HepG2 (cell line): ENCODE measurements around the gene NFKBIA. TPM values are rescaled to one million over a fixed set of nuclear protein-coding genes. Genes with fewer than 3 reads are reported as not detected.

Experiments used
- ATAC-seq: fragments of 200-7000 bp; cut with Tn5 transposase; 3 replicates; pipeline ENCODE4 v1.9.1; 2020; ENCODE audit warnings: mild to moderate bottlenecking, moderate library complexity
- BruUV-seq: library from RNA; stranded (reverse); fragments of 400-500 nt; replicated peaks from 2 replicates; lab custom pipeline; 2021; lab: Mats Ljungman, UMichigan
- CTCF ChIA-PET: fragments of 300-600 bp; formaldehyde crosslinking; extraction: SDS; loops from one replicate; lab custom pipeline; 2021; ENCODE audit warnings: low total read pairs, inconsistent platforms, low intra/inter-chr PET ratio; lab: Yijun Ruan, JAX
- POLR2A ChIA-PET: fragments of 350-600 bp; sonication (Branson Sonifier 250); formaldehyde crosslinking; loops from one replicate; lab custom pipeline; 2020; ENCODE audit warnings: antibody characterized with exemption, inconsistent platforms; lab: Yijun Ruan, JAX
- DNase-seq: peaks from one replicate; pipeline ENCODE4 v3.0.0-alpha.2; 2015; ENCODE audit warnings: low spot score
- FAIRE-seq: peaks from 3 replicates; lab custom pipeline; 2011; peaks lifted over from hg19 to GRCh38; lab: Jason Lieb, UNC
- H2AFZ ChIP-seq: one replicate; pipeline ENCODE4 v1.6.1; 2011; ENCODE audit warnings: low read length, inconsistent platforms
- H3K27ac ChIP-seq: fragments of 300-600 bp; 3 replicates; pipeline ENCODE4 v1.8.0; 2011; ENCODE audit warnings: mixed run types, mild to moderate bottlenecking, mixed read lengths, low read length, inconsistent platforms; ENCODE audit not compliant: insufficient read depth; ENCODE audit errors: extremely low read length
- H3K27me3 ChIP-seq, 2 experiments: fragments of 200-600 bp in 1 of 2; 2 replicates in 1 of 2; 3 replicates in 1 of 2; pipeline versions ENCODE4 v1.6.0 to v1.8.0; 2011; ENCODE audit warnings: low read length in 2 of 2, mild to moderate bottlenecking in 2 of 2, moderate library complexity in 2 of 2, inconsistent platforms in 1 of 2; ENCODE audit not compliant: insufficient read depth in 2 of 2, control insufficient read depth in 1 of 2
- H3K36me3 ChIP-seq, 2 experiments: fragments of 200-600 bp in 1 of 2; replicated peaks in 1 of 2; 2 replicates in 1 of 2; 3 replicates in 1 of 2; pipeline versions ENCODE4 v1.5.1 to v1.8.0; 2011; ENCODE audit warnings: low read length in 2 of 2, inconsistent platforms in 1 of 2; ENCODE audit not compliant: insufficient read depth in 2 of 2, control insufficient read depth in 1 of 2
- H3K4me1 ChIP-seq: 2 replicates; pipeline ENCODE4 v1.5.1; 2012; ENCODE audit warnings: low read length, inconsistent platforms; ENCODE audit not compliant: insufficient read depth
- H3K4me2 ChIP-seq: 2 replicates; pipeline ENCODE4 v1.6.0; 2011; ENCODE audit warnings: low read depth, low read length, inconsistent platforms
- H3K4me3 ChIP-seq, 3 experiments: fragments of 200-600 bp in 1 of 3; sonication (generic), shearing (Covaris generic) in 1 of 3; replicated peaks in 1 of 3; 2 replicates each; pipeline ENCODE4 v1.5.1; 2011 to 2016; ENCODE audit warnings: low read length in 3 of 3, inconsistent platforms in 2 of 3, low read depth in 2 of 3, mild to moderate bottlenecking in 2 of 3, control low read depth in 1 of 3, mixed read lengths in 1 of 3; ENCODE audit not compliant: insufficient read depth in 1 of 3
- H3K79me2 ChIP-seq: one replicate; pipeline ENCODE4 v1.6.1; 2011; ENCODE audit warnings: low read length, inconsistent platforms; ENCODE audit not compliant: insufficient read depth
- H3K9ac ChIP-seq: 2 replicates; pipeline ENCODE4 v1.6.0; 2011; ENCODE audit warnings: mild to moderate bottlenecking, low read depth, low read length, inconsistent platforms; ENCODE audit not compliant: insufficient read depth
- H3K9me3 ChIP-seq: 2 replicates; pipeline ENCODE4 v1.5.1; 2012; ENCODE audit warnings: mild to moderate bottlenecking, low read length
- H4K20me1 ChIP-seq: 2 replicates; pipeline ENCODE4 v1.6.0; 2011; ENCODE audit warnings: inconsistent platforms, mild to moderate bottlenecking, low read length, moderate library complexity; ENCODE audit not compliant: insufficient read depth
- CREM ChIP-seq, 2 experiments: sonication (generic) in 1 of 2; formaldehyde crosslinking in 1 of 2; IDR thresholded peaks; 2 replicates each; pipeline versions ENCODE4 v1.4.0 to v1.6.1; 2016 to 2020; ENCODE audit warnings: antibody characterized with exemption in 1 of 2, mild to moderate bottlenecking in 1 of 2, missing genetic modification reagents in 1 of 2
- JUND ChIP-seq: sonication (generic); formaldehyde crosslinking; IDR thresholded peaks from 2 replicates; pipeline ENCODE4 v1.8.0; 2022; ENCODE audit warnings: mild to moderate bottlenecking, missing genetic modification reagents
- NCOA5 ChIP-seq: sonication (generic); formaldehyde crosslinking; IDR thresholded peaks from 2 replicates; pipeline ENCODE4 v1.4.0; 2020; ENCODE audit warnings: missing genetic modification reagents
- PHB2 ChIP-seq: fragments of 450-650 bp; IDR thresholded peaks from 2 replicates; pipeline ENCODE4 v1.6.1; 2018; ENCODE audit not compliant: partially characterized antibody
- PITX1 ChIP-seq: sonication (generic); formaldehyde crosslinking; IDR thresholded peaks from 2 replicates; pipeline ENCODE4 v1.5.1; 2020; ENCODE audit warnings: mild to moderate bottlenecking, missing genetic modification reagents
- PPARG ChIP-seq: conservative IDR thresholded peaks from 2 replicates; pipeline ENCODE4 v1.6.1; 2016; ENCODE audit warnings: missing biosample characterization, missing genetic modification reagents
- PRPF4 ChIP-seq: fragments of 200-400 bp; formaldehyde crosslinking; IDR thresholded peaks from 2 replicates; pipeline ENCODE4 v1.6.1; 2016; ENCODE audit warnings: low read length, low read depth; ENCODE audit not compliant: poor library complexity, severe bottlenecking
- RFXANK ChIP-seq: IDR thresholded peaks from 2 replicates; pipeline ENCODE4 v1.6.1; 2016
- SATB2 ChIP-seq: sonication (generic); formaldehyde crosslinking; IDR thresholded peaks from 2 replicates; pipeline ENCODE4 v1.5.0; 2020; ENCODE audit warnings: missing genetic modification reagents
- SP1 ChIP-seq, 2 experiments: fragments of 450-650 bp in 1 of 2; sonication (generic) in 1 of 2; formaldehyde crosslinking in 1 of 2; IDR thresholded peaks; 2 replicates each; pipeline versions ENCODE4 v1.4.0 to v1.6.1; 2016 to 2020; ENCODE audit warnings: missing genetic modification reagents in 1 of 2
- ZBTB8A ChIP-seq: sonication (generic); formaldehyde crosslinking; IDR thresholded peaks from 2 replicates; pipeline ENCODE4 v1.4.0; 2020; ENCODE audit warnings: mild to moderate bottlenecking, low read depth, missing genetic modification reagents, borderline replicate concordance
- ZFY ChIP-seq: sonication (generic); formaldehyde crosslinking; IDR thresholded peaks from 2 replicates; pipeline ENCODE4 v1.4.0; 2020; ENCODE audit warnings: missing genetic modification reagents
- ZNF460 ChIP-seq: sonication (generic); formaldehyde crosslinking; IDR thresholded peaks from 2 replicates; pipeline ENCODE4 v1.5.1; 2020; ENCODE audit warnings: missing genetic modification reagents, mild to moderate bottlenecking, borderline replicate concordance
- ZNF614 ChIP-seq: IDR thresholded peaks from 2 replicates; pipeline ENCODE4 v1.6.1; 2018; ENCODE audit warnings: missing biosample characterization, missing genetic modification reagents, inconsistent platforms, borderline replicate concordance
- ZNF652 ChIP-seq: IDR thresholded peaks from 2 replicates; pipeline ENCODE4 v1.6.1; 2016; ENCODE audit warnings: low read depth, borderline replicate concordance
- ZNF713 ChIP-seq: sonication (generic); formaldehyde crosslinking; IDR thresholded peaks from 2 replicates; pipeline ENCODE4 v1.4.0; 2020; ENCODE audit warnings: mild to moderate bottlenecking, missing genetic modification reagents
- ZNF776 ChIP-seq: sonication (generic); formaldehyde crosslinking; IDR thresholded peaks from 2 replicates; pipeline ENCODE4 v1.4.0; 2020; ENCODE audit warnings: mild to moderate bottlenecking, missing genetic modification reagents
- ZSCAN25 ChIP-seq: sonication (generic); formaldehyde crosslinking; IDR thresholded peaks from 2 replicates; pipeline ENCODE4 v1.8.0; 2022; ENCODE audit warnings: mild to moderate bottlenecking, missing genetic modification reagents
- WGBS: methylation state at CpG from one replicate; pipeline ENCODE4 v1.1.6; 2017; ENCODE audit warnings: low lambda C conversion rate; 5-methylcytosine and 5-hydroxymethylcytosine counted together
- in situ Hi-C: cut with HindIII; loops from 2 replicates; pipeline ENCODE4 v1.10.0; 2017; ENCODE audit warnings: low pct_unique_long_range_greater_than_20kb; ENCODE audit not compliant: extremely low pct_ligation_motif_present
- intact Hi-C: fragments of 100-400 bp; cut with micrococcal nuclease; formaldehyde crosslinking; loops from one replicate; pipeline ENCODE4 v1.10.0; 2022; ENCODE audit not compliant: unreplicated experiment
- polyA plus RNA-seq, 8 experiments: library from polyadenylated mRNA; depleted of rRNA in 3 of 8; stranded (reverse) in 7 of 8; unstranded in 1 of 8; fragments of >200 nt; fragmentation: Illumina TruSeq in 4 of 8; extraction: Trizol in 4 of 8; gene quantifications; 2 replicates each; pipeline versions ENCODE4 v1.2.1 to v1.2.3, GENCODE V29; 2011 to 2016; ENCODE audit warnings: low read depth in 4 of 8, missing spikeins in 1 of 8, mixed read lengths in 1 of 8; ENCODE audit not compliant: insufficient read depth in 1 of 8
- total RNA-seq, 5 experiments: library from RNA; depleted of rRNA; stranded (reverse); fragments of >200 nt; fragmentation: Illumina TruSeq; extraction: Trizol; gene quantifications; 2 replicates each; pipeline ENCODE4 v1.2.3, GENCODE V29; 2016; ENCODE audit warnings: low read depth in 1 of 5
- TF ChIP-seq, protein P1 (sequence below), 2 experiments: sonication (generic) in 1 of 2; formaldehyde crosslinking in 1 of 2; IDR thresholded peaks; 2 replicates each; pipeline versions ENCODE4 v1.5.1 to v1.6.1; 2011 to 2020; ENCODE audit warnings: borderline replicate concordance in 1 of 2, low read depth in 1 of 2, low read length in 1 of 2, mild to moderate bottlenecking in 1 of 2, missing genetic modification reagents in 1 of 2, moderate library complexity in 1 of 2
- TF ChIP-seq, protein P2 (sequence below): sonication (generic); formaldehyde crosslinking; IDR thresholded peaks from 2 replicates; pipeline ENCODE4 v1.9.0; 2021; ENCODE audit warnings: missing genetic modification reagents, borderline replicate concordance

The NFKBIA gene
- total and polyA plus RNA-seq, 2 of the 13 experiments (the other 11 are each of a cell fraction or from before 2014, with no cell fraction given), result 197 to 319 TPM

DNA sequence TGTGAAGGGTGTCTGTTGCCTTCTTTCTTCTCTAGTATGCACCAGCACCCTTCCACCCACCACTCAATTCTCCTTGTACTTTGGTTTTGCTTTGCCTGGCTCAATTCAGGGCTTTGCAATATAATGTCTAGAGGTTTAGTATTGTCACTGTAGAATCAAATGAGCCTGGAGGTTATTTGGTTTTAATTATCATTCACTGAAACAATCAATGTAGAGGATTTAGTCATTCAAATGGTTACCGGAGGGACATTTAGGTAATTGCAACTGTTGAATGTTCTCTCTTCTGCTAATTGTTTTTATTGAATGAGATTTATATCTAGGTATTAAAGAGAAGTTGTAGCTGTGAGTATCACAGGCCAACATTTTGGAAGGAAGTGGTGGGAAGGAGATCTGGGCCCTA, 29.3 kb upstream of the NFKBIA start:
- in situ Hi-C loops, result loop anchor here (5.0 kb wide), 1 partner anchor 253 kb away; no protein-coding TSS in a partner anchor

More for the DNA sequence above, 29.3 kb upstream of the NFKBIA start:
- DNase-seq, result no peak
- TF ChIP-seq PPARG (CRISPR knock-in tag), result no peak
- TF ChIP-seq ZNF652 (CRISPR knock-in tag), result no peak
- no peak for TF ChIP-seq NCOA5
- TF ChIP-seq, protein P1, sequence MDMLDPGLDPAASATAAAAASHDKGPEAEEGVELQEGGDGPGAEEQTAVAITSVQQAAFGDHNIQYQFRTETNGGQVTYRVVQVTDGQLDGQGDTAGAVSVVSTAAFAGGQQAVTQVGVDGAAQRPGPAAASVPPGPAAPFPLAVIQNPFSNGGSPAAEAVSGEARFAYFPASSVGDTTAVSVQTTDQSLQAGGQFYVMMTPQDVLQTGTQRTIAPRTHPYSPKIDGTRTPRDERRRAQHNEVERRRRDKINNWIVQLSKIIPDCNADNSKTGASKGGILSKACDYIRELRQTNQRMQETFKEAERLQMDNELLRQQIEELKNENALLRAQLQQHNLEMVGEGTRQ (IDR thresholded peaks at IDR 0.05; ENCODE audit: low read depth, low read length), result no peak
- TF ChIP-seq, protein P1 (CRISPR knock-in tag; IDR thresholded peaks at IDR 0.05; ENCODE audit: borderline replicate concordance), result no peak
- no peak for TF ChIP-seq ZNF713
- no peak for TF ChIP-seq ZNF460 (CRISPR knock-in tag)
- no peak for TF ChIP-seq CREM (IDR thresholded peaks at IDR 0.05)
- no peak for TF ChIP-seq CREM (CRISPR knock-in tag; IDR thresholded peaks at IDR 0.05)
- TF ChIP-seq JUND, result no peak
- TF ChIP-seq PRPF4, result no peak
- no peak for TF ChIP-seq PITX1 (CRISPR knock-in tag)
- no peak for TF ChIP-seq ZFY
- no peak for TF ChIP-seq PHB2
- no peak for TF ChIP-seq ZSCAN25 (CRISPR knock-in tag)
- TF ChIP-seq ZNF776 (CRISPR knock-in tag), result no peak
- TF ChIP-seq ZNF614, result no peak
- no peak for TF ChIP-seq ZBTB8A (CRISPR knock-in tag)
- no peak for TF ChIP-seq SP1 (IDR thresholded peaks at IDR 0.05)
- TF ChIP-seq SP1 (CRISPR knock-in tag; IDR thresholded peaks at IDR 0.05), result no peak
- TF ChIP-seq, protein P2, sequence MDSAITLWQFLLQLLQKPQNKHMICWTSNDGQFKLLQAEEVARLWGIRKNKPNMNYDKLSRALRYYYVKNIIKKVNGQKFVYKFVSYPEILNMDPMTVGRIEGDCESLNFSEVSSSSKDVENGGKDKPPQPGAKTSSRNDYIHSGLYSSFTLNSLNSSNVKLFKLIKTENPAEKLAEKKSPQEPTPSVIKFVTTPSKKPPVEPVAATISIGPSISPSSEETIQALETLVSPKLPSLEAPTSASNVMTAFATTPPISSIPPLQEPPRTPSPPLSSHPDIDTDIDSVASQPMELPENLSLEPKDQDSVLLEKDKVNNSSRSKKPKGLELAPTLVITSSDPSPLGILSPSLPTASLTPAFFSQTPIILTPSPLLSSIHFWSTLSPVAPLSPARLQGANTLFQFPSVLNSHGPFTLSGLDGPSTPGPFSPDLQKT, result no peak
- no peak for TF ChIP-seq RFXANK (CRISPR knock-in tag)
- TF ChIP-seq SATB2 (CRISPR knock-in tag), result no peak
- TF ChIP-seq, all 625 proteins: peak for 0
- Histone ChIP-seq H4K20me1 (no peaks in the 10 kb centered on the region), H2AFZ (no peak overlapping the region), H3K27me3 (no peaks in the 10 kb centered on the region; a peak in 1 of 5 replicates), H3K27ac (no peak overlapping the region), H3K36me3 (no peaks in the 10 kb centered on the region), H3K4me2 (no peak overlapping the region), H3K9me3 (no peaks in the 10 kb centered on the region), H3K4me3 (no peak overlapping the region), H3K79me2 (no peaks in the 10 kb centered on the region), H3K4me1 (peaks cover 14% of the 10 kb centered on the region), H3K9ac (no peak overlapping the region)
- no peak for FAIRE-seq
- ChIA-PET CTCF (no interaction called here), POLR2A (no interaction called here)
- ATAC-seq, result no peak
- WGBS, result 31% methylated on average over 1 of the region's 1 CpG
- no TSS peak for BruUV-seq
- intact Hi-C loops, result no loop called here
